ENCODE measurements around the gene APOBEC3H. TPM values are rescaled to one million over a fixed set of nuclear protein-coding genes. Genes with fewer than 3 reads are reported as not detected.

The APOBEC3H gene
- total RNA-seq, 1 experiment from 2014 or later: 0.87 TPM

GRCh38 chr22:39103431-39103830, 6.4 kb downstream of the APOBEC3H start:
- Histone ChIP-seq H3K36me3 (ENCODE audit: low read depth, low read length) (no peaks in the 10 kb centered on the region), H3K4me3 (ENCODE audit: low read length) (no peak overlapping the region), H3F3A (ENCODE audit: low read length, unreplicated experiment) (no peaks in the 10 kb centered on the region), H3K4me2 (ENCODE audit: low read length) (no peak overlapping the region), H3K27me3 (ENCODE audit: low read length) (no peaks in the 10 kb centered on the region), H3K27ac (ENCODE audit: low read length) (no peak overlapping the region), H3K79me2 (ENCODE audit: low read length) (no peaks in the 10 kb centered on the region), H3K9me2 (replicated peaks; ENCODE audit: low read length) (no peaks in the 10 kb centered on the region), H3K9me3 (ENCODE audit: low read length) (no peaks in the 10 kb centered on the region), H3K9ac (ENCODE audit: low read length) (no peak overlapping the region), H4K20me1 (ENCODE audit: low read length) (no peaks in the 10 kb centered on the region), H2AFZ (ENCODE audit: low read length) (no peak overlapping the region), H3K4me1 (ENCODE audit: insufficient read depth, low read length) (no peaks in the 10 kb centered on the region)
- CTCF ChIA-PET: no interaction called here
- no peak for DNase-seq
- POLR2A ChIA-PET (ENCODE audit: unreplicated experiment): no interaction called here
- ATAC-seq: no peak
- intact Hi-C loops (cut with micrococcal nuclease): no loop called here
- TF ChIP-seq EZH2phosphoT487 (IDR thresholded peaks at IDR 0.05; ENCODE audit: borderline replicate concordance, low read length): no peak
- no peak for TF ChIP-seq EZH2 (IDR thresholded peaks at IDR 0.05; ENCODE audit: low read length, unreplicated experiment)
- TF ChIP-seq CTCF (conservative IDR thresholded peaks at IDR 0.05; ENCODE audit: low read depth, low read length): no peak
- BruUV-seq (replicated peaks): no TSS peak

- no peak for TF ChIP-seq CTCF (conservative IDR thresholded peaks at IDR 0.05; ENCODE audit: low read depth, low read length)
- TF ChIP-seq EZH2phosphoT487 (IDR thresholded peaks at IDR 0.05; ENCODE audit: borderline replicate concordance, low read length): no peak
- no peak for TF ChIP-seq EZH2 (IDR thresholded peaks at IDR 0.05; ENCODE audit: low read length, unreplicated experiment)
- Histone ChIP-seq H3K79me2 (ENCODE audit: low read length) (no peaks in the 10 kb centered on the region), H3K27ac (ENCODE audit: low read length) (no peak overlapping the region), H3K9me2 (replicated peaks; ENCODE audit: low read length) (no peaks in the 10 kb centered on the region), H3K27me3 (ENCODE audit: low read length) (no peaks in the 10 kb centered on the region), H3K4me3 (ENCODE audit: low read length) (no peak overlapping the region), H3K9ac (ENCODE audit: low read length) (no peak overlapping the region), H4K20me1 (ENCODE audit: low read length) (no peaks in the 10 kb centered on the region), H3K4me1 (ENCODE audit: insufficient read depth, low read length) (peaks cover 7% of the 10 kb centered on the region; the same call in 1 of the 2 replicates), H3K9me3 (ENCODE audit: low read length) (no peaks in the 10 kb centered on the region), H3K4me2 (ENCODE audit: low read length) (no peak overlapping the region), H3F3A (ENCODE audit: low read length, unreplicated experiment) (no peaks in the 10 kb centered on the region), H2AFZ (ENCODE audit: low read length) (no peak overlapping the region), H3K36me3 (ENCODE audit: low read depth, low read length) (no peaks in the 10 kb centered on the region)
- ChIA-PET CTCF (no interaction called here), POLR2A (ENCODE audit: unreplicated experiment) (no interaction called here)
- ATAC-seq: no peak
- DNase-seq: no peak
- BruUV-seq (replicated peaks): no TSS peak
- intact Hi-C loops (cut with micrococcal nuclease): no loop called here
Measured at GRCh38 chr22:39106326-39106725, 9.3 kb downstream of the APOBEC3H start.

GRCh38 chr22:39108487-39108886, 11.4 kb downstream of the APOBEC3H start:
- TF ChIP-seq CTCF (conservative IDR thresholded peaks at IDR 0.05; ENCODE audit: low read depth, low read length) (no peak), EZH2phosphoT487 (IDR thresholded peaks at IDR 0.05; ENCODE audit: borderline replicate concordance, low read length) (no peak)
- intact Hi-C loops (cut with micrococcal nuclease): no loop called here
- no peak overlapping the region for H3K9ac ChIP-seq (ENCODE audit: low read length)
- no peak overlapping the region for H2AFZ ChIP-seq (ENCODE audit: low read length)
- ATAC-seq: no peak
- no peak overlapping the region for H3K4me2 ChIP-seq (ENCODE audit: low read length)
- no peaks in the 10 kb centered on the region for H3K9me3 ChIP-seq (ENCODE audit: low read length)
- no peaks in the 10 kb centered on the region for H4K20me1 ChIP-seq (ENCODE audit: low read length)
- BruUV-seq (replicated peaks): no TSS peak
- no peaks in the 10 kb centered on the region for H3K36me3 ChIP-seq (ENCODE audit: low read depth, low read length)
- ChIA-PET POLR2A (ENCODE audit: unreplicated experiment) (no interaction called here), CTCF (no interaction called here)
- DNase-seq: no peak
- no peaks in the 10 kb centered on the region for H3K9me2 ChIP-seq (replicated peaks; ENCODE audit: low read length)
- H3K4me1 ChIP-seq (ENCODE audit: insufficient read depth, low read length): peaks cover 7% of the 10 kb centered on the region; the same call in 1 of the 2 replicates
- no peaks in the 10 kb centered on the region for H3K27me3 ChIP-seq (ENCODE audit: low read length)
- H3F3A ChIP-seq (ENCODE audit: low read length, unreplicated experiment): no peaks in the 10 kb centered on the region
- no peak overlapping the region for H3K4me3 ChIP-seq (ENCODE audit: low read length)
- H3K79me2 ChIP-seq (ENCODE audit: low read length): no peaks in the 10 kb centered on the region
- no peak overlapping the region for H3K27ac ChIP-seq (ENCODE audit: low read length)

Measured in PC-3 (cell line).